ENCODE results near the gene KAZN.
A peak's percentile ranks its signal among the peaks of the same experiment; 100 is the strongest.

GRCh38 chr1:14924455-14925331, 326.2 kb downstream of the KAZN start:
- TF ChIP-seq, protein P1, sequence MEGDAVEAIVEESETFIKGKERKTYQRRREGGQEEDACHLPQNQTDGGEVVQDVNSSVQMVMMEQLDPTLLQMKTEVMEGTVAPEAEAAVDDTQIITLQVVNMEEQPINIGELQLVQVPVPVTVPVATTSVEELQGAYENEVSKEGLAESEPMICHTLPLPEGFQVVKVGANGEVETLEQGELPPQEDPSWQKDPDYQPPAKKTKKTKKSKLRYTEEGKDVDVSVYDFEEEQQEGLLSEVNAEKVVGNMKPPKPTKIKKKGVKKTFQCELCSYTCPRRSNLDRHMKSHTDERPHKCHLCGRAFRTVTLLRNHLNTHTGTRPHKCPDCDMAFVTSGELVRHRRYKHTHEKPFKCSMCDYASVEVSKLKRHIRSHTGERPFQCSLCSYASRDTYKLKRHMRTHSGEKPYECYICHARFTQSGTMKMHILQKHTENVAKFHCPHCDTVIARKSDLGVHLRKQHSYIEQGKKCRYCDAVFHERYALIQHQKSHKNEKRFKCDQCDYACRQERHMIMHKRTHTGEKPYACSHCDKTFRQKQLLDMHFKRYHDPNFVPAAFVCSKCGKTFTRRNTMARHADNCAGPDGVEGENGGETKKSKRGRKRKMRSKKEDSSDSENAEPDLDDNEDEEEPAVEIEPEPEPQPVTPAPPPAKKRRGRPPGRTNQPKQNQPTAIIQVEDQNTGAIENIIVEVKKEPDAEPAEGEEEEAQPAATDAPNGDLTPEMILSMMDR (IDR thresholded peaks at IDR 0.05; ENCODE audit: poor library complexity), result peak; percentile 7
- no peak for TF ChIP-seq EZH2 (IDR thresholded peaks at IDR 0.05; ENCODE audit: borderline replicate concordance)
